CD4-positive, alpha-beta T cell treated with Interleukin-15 for 1 hour (primary cell): ENCODE results near the gene RPL10A.

Experiments used
- DNase-seq: peaks from one replicate; pipeline ENCODE4 v3.0.0-alpha.2; 2020

Gene RPL10A

GRCh38 chr6:35477028-35477427, 8.8 kb downstream of the RPL10A start:
- DNase-seq = no peak

GRCh38 chr6:35477551-35478179, 9.5 kb downstream of the RPL10A start:
- no peak for DNase-seq

GRCh38 chr6:35478259-35478658, 10.1 kb downstream of the RPL10A start:
- DNase-seq = no peak

GRCh38 chr6:35480176-35480575, 12.0 kb downstream of the RPL10A start:
- no peak for DNase-seq

GRCh38 chr6:35481226-35481625, 13.0 kb downstream of the RPL10A start:
- no peak for DNase-seq

GRCh38 chr6:35483062-35483461, 14.9 kb downstream of the RPL10A start:
- DNase-seq = no peak

GRCh38 chr6:35483490-35483889, 15.3 kb downstream of the RPL10A start:
- no peak for DNase-seq

GRCh38 chr6:35483893-35484645, 15.9 kb downstream of the RPL10A start:
- no peak for DNase-seq

GRCh38 chr6:35484921-35485392, 16.8 kb downstream of the RPL10A start:
- DNase-seq = no peak

GRCh38 chr6:35485402-35485877, 17.2 kb downstream of the RPL10A start:
- no peak for DNase-seq

- DNase-seq = no peak
Measured at GRCh38 chr6:35486005-35486925, 18.1 kb downstream of the RPL10A start.

GRCh38 chr6:35487658-35488516, 19.7 kb downstream of the RPL10A start:
- no peak for DNase-seq

- no peak for DNase-seq
Measured at GRCh38 chr6:35488517-35488862, 20.3 kb downstream of the RPL10A start.

GRCh38 chr6:35489066-35489465, 20.9 kb downstream of the RPL10A start:
- DNase-seq = no peak

GRCh38 chr6:35489995-35490791, 22.0 kb downstream of the RPL10A start:
- DNase-seq = no peak

- DNase-seq = no peak
Measured at GRCh38 chr6:35490821-35491557, 22.8 kb downstream of the RPL10A start.

GRCh38 chr6:35491558-35492257, 23.5 kb downstream of the RPL10A start:
- no peak for DNase-seq

- DNase-seq = no peak
Measured at GRCh38 chr6:35492258-35492973, 24.2 kb downstream of the RPL10A start.

GRCh38 chr6:35492974-35493284, 24.7 kb downstream of the RPL10A start:
- DNase-seq = no peak
